HG03025 (cell line): ENCODE measurements around the gene DAPK3.
"Not testable (repeated sequence)": the region's sequence is repeated elsewhere in the genome, so short reads cannot be mapped to it uniquely, and the experiment has no call there.

Source experiments
- ATAC-seq: cut with Tn5 transposase; IDR thresholded peaks from one replicate; pipeline ENCODE4 v1.9.1; 2021; ENCODE audit warnings: mild to moderate bottlenecking, moderate library complexity; ENCODE audit not compliant: unreplicated experiment, low FRiP score

Gene DAPK3

GRCh38 chr19:4007021-4007835, 36.3 kb upstream of the DAPK3 start, which contains the start of gene PIAS4:
Gene PIAS4, plus strand, starts transcription at chr19:4007736. Its CDS starts 25 bp downstream, at chr19:4007761.
- peak; percentile 79 for ATAC-seq

GRCh38 chr19:4005436-4005835, 34.5 kb upstream of the DAPK3 start:
- not testable (repeated sequence) for ATAC-seq

GRCh38 chr19:4000798-4001197, 29.9 kb upstream of the DAPK3 start:
- ATAC-seq, result not testable (repeated sequence)

- not testable (repeated sequence) for ATAC-seq
Measured at GRCh38 chr19:3998667-3999412, 27.9 kb upstream of the DAPK3 start.

- ATAC-seq, result no peak
Measured at GRCh38 chr19:3995607-3996006, 24.7 kb upstream of the DAPK3 start.

GRCh38 chr19:3990815-3991117, 19.9 kb upstream of the DAPK3 start:
- no peak for ATAC-seq

GRCh38 chr19:3987619-3988371, 16.9 kb upstream of the DAPK3 start:
- no peak for ATAC-seq

- ATAC-seq, result no peak
Measured at GRCh38 chr19:3986260-3987041, 15.6 kb upstream of the DAPK3 start.

GRCh38 chr19:3985643-3986259, 14.9 kb upstream of the DAPK3 start:
- no peak for ATAC-seq

- peak; percentile 49 for ATAC-seq
Measured at GRCh38 chr19:3984908-3985642, 14.2 kb upstream of the DAPK3 start, which contains the start of gene EEF2. Gene EEF2, minus strand, starts transcription at chr19:3985463. Its CDS starts 83 bp downstream, at chr19:3985380.

GRCh38 chr19:3984584-3984907, 13.6 kb upstream of the DAPK3 start:
- ATAC-seq, result no peak

- no peak for ATAC-seq
Measured at GRCh38 chr19:3983936-3984583, 13.2 kb upstream of the DAPK3 start.

- ATAC-seq, result no peak
Measured at GRCh38 chr19:3983542-3983914, 12.6 kb upstream of the DAPK3 start.

GRCh38 chr19:3982701-3983541, 12.0 kb upstream of the DAPK3 start:
- ATAC-seq, result no peak

GRCh38 chr19:3981736-3982681, 11.1 kb upstream of the DAPK3 start:
- ATAC-seq, result no peak

- ATAC-seq, result no peak
Measured at GRCh38 chr19:3981373-3981735, 10.5 kb upstream of the DAPK3 start.
